ENCODE data around the gene FNIP2. TPM values are rescaled to one million over a fixed set of nuclear protein-coding genes. Genes with fewer than 3 reads are reported as not detected.

FNIP2 gene
- total RNA-seq, 1 experiment from 2014 or later, result 16.1 TPM

GRCh38 chr4:158857951-158858350 is 89.1 kb downstream of the FNIP2 start:
- DNase-seq (ENCODE audit: low spot score), result no peak
- Histone ChIP-seq H3K4me3 (ENCODE audit: low read depth, low read length, poor library complexity, severe bottlenecking) (no peak overlapping the region), H3K27me3 (replicated peaks; ENCODE audit: insufficient read depth, low read depth, low read length, poor library complexity) (no peaks in the 10 kb centered on the region), H3K36me3 (ENCODE audit: insufficient read depth, low read length, poor library complexity, severe bottlenecking) (no peaks in the 10 kb centered on the region), H3K27ac (ENCODE audit: low read depth, low read length, poor library complexity, severe bottlenecking) (no peak overlapping the region), H3K9me3 (ENCODE audit: low read depth, low read length, poor library complexity, severe bottlenecking) (no peaks in the 10 kb centered on the region), H3K4me1 (ENCODE audit: insufficient read depth, low read length, poor library complexity, severe bottlenecking) (peaks cover 4% of the 10 kb centered on the region)
- TF ChIP-seq EZH2 (IDR thresholded peaks at IDR 0.05; ENCODE audit: borderline replicate concordance, low read depth, low read length, poor library complexity, severe bottlenecking) (no peak), CTCF (conservative IDR thresholded peaks at IDR 0.05; ENCODE audit: low read depth, low read length) (no peak)
- intact Hi-C loops (cut with micrococcal nuclease; ENCODE audit: unreplicated experiment), result loop anchor here (1.0 to 2.0 kb wide), 5 partner anchors 159 to 589 kb away; no protein-coding TSS in a partner anchor
- ChIA-PET POLR2A (ENCODE audit: low non-redundant PET) (no interaction called here), CTCF (interaction anchor here (2.5 kb wide), 1 partner anchor 345 kb away, joined by 16 read pairs; no protein-coding TSS in a partner anchor)
- no TSS peak for BruUV-seq (replicated peaks)

- H3K36me3 ChIP-seq (ENCODE audit: insufficient read depth, low read length, poor library complexity, severe bottlenecking), result no peaks in the 10 kb centered on the region
- H3K9me3 ChIP-seq (ENCODE audit: low read depth, low read length, poor library complexity, severe bottlenecking), result no peaks in the 10 kb centered on the region
- H3K27ac ChIP-seq (ENCODE audit: low read depth, low read length, poor library complexity, severe bottlenecking), result no peak overlapping the region
- BruUV-seq (replicated peaks), result no TSS peak
- ChIA-PET POLR2A (ENCODE audit: low non-redundant PET) (no interaction called here), CTCF (interaction anchor here (0.6 to 2.5 kb wide), 2 partner anchors 318 to 344 kb away, joined by 4 to 16 read pairs; no protein-coding TSS in a partner anchor)
- no peak overlapping the region for H3K4me3 ChIP-seq (ENCODE audit: low read depth, low read length, poor library complexity, severe bottlenecking)
- no peak for DNase-seq (ENCODE audit: low spot score)
- no peaks in the 10 kb centered on the region for H3K27me3 ChIP-seq (replicated peaks; ENCODE audit: insufficient read depth, low read depth, low read length, poor library complexity)
- TF ChIP-seq EZH2 (IDR thresholded peaks at IDR 0.05; ENCODE audit: borderline replicate concordance, low read depth, low read length, poor library complexity, severe bottlenecking) (no peak), CTCF (conservative IDR thresholded peaks at IDR 0.05; ENCODE audit: low read depth, low read length) (no peak)
- peaks cover 4% of the 10 kb centered on the region for H3K4me1 ChIP-seq (ENCODE audit: insufficient read depth, low read length, poor library complexity, severe bottlenecking)
- intact Hi-C loops (cut with micrococcal nuclease; ENCODE audit: unreplicated experiment), result loop anchor here (2.0 kb wide), 1 partner anchor 158 kb away; no protein-coding TSS in a partner anchor
These were observed 89.8 kb downstream of the FNIP2 start for GRCh38 chr4:158858410-158859199.

GRCh38 chr4:158859661-158860060 is 90.8 kb downstream of the FNIP2 start:
- Histone ChIP-seq H3K4me3 (ENCODE audit: low read depth, low read length, poor library complexity, severe bottlenecking) (no peak overlapping the region), H3K27ac (ENCODE audit: low read depth, low read length, poor library complexity, severe bottlenecking) (no peak overlapping the region), H3K36me3 (ENCODE audit: insufficient read depth, low read length, poor library complexity, severe bottlenecking) (no peaks in the 10 kb centered on the region), H3K27me3 (replicated peaks; ENCODE audit: insufficient read depth, low read depth, low read length, poor library complexity) (no peaks in the 10 kb centered on the region), H3K9me3 (ENCODE audit: low read depth, low read length, poor library complexity, severe bottlenecking) (no peaks in the 10 kb centered on the region), H3K4me1 (ENCODE audit: insufficient read depth, low read length, poor library complexity, severe bottlenecking) (peaks cover 4% of the 10 kb centered on the region)
- DNase-seq (ENCODE audit: low spot score), result no peak
- ChIA-PET CTCF (no interaction called here), POLR2A (ENCODE audit: low non-redundant PET) (no interaction called here)
- intact Hi-C loops (cut with micrococcal nuclease; ENCODE audit: unreplicated experiment), result loop anchor here (2.0 kb wide), 1 partner anchor 157 kb away; no protein-coding TSS in a partner anchor
- TF ChIP-seq CTCF (conservative IDR thresholded peaks at IDR 0.05; ENCODE audit: low read depth, low read length), result no peak
- TF ChIP-seq EZH2 (IDR thresholded peaks at IDR 0.05; ENCODE audit: borderline replicate concordance, low read depth, low read length, poor library complexity, severe bottlenecking), result no peak
- no TSS peak for BruUV-seq (replicated peaks)

Data from A673 (cell line).